ENCODE measurements around the gene CALCA. TPM values are rescaled to one million over a fixed set of nuclear protein-coding genes. Genes with fewer than 3 reads are reported as not detected.
"Not testable (repeated sequence)": the region's sequence is repeated elsewhere in the genome, so short reads cannot be mapped to it uniquely, and the experiment has no call there.

The CALCA gene
- not detected in 2 replicates for total RNA-seq (2014; rRNA removed; shearing (Covaris generic); ENCODE audit: low replicate concordance)

- no peaks in the 10 kb centered on the region for H3K9me3 ChIP-seq
- H3K4me3 ChIP-seq, result no peak within 1 kb of the TSS
- no peak for DNase-seq
- no peaks in the 10 kb centered on the region for H3K36me3 ChIP-seq
- H3K27me3 ChIP-seq, result no peaks in the 10 kb centered on the region
These were observed at the start of gene CALCA for GRCh38 chr11:14971865-14972580. Gene CALCA, minus strand, starts transcription at chr11:14972351. Its CDS starts 1,159 bp downstream, at chr11:14971192.

- Histone ChIP-seq H3K36me3 (no peaks in the 10 kb centered on the region), H3K4me3 (no peak overlapping the region), H3K27me3 (no peaks in the 10 kb centered on the region), H3K9me3 (no peaks in the 10 kb centered on the region)
- no peak for DNase-seq
These were observed 44.0 kb upstream of the CALCA start for GRCh38 chr11:15016200-15016599.

GRCh38 chr11:15011776-15012345 is 39.7 kb upstream of the CALCA start:
- Histone ChIP-seq H3K9me3 (no peaks in the 10 kb centered on the region), H3K27me3 (0 out of 2 replicates have a peak, but pooled peaks cover 3% of the 10 kb centered on the region), H3K36me3 (no peaks in the 10 kb centered on the region), H3K4me3 (no peak overlapping the region)
- no peak for DNase-seq

GRCh38 chr11:15010865-15011264 is 38.7 kb upstream of the CALCA start:
- no peak overlapping the region for H3K4me3 ChIP-seq
- no peak for DNase-seq
- 0 out of 2 replicates have a peak, but pooled peaks cover 3% of the 10 kb centered on the region for H3K27me3 ChIP-seq
- no peaks in the 10 kb centered on the region for H3K9me3 ChIP-seq
- H3K36me3 ChIP-seq, result no peaks in the 10 kb centered on the region

GRCh38 chr11:15006139-15006759 is 34.1 kb upstream of the CALCA start:
- Histone ChIP-seq H3K36me3 (no peaks in the 10 kb centered on the region), H3K9me3 (no peaks in the 10 kb centered on the region), H3K27me3 (0 out of 2 replicates have a peak, but pooled peaks cover 3% of the 10 kb centered on the region), H3K4me3 (no peak overlapping the region)
- no peak for DNase-seq

- not testable (repeated sequence) for H3K36me3 ChIP-seq, DNase-seq, H3K27me3 ChIP-seq, H3K9me3 ChIP-seq, H3K4me3 ChIP-seq
These were observed 16.0 kb upstream of the CALCA start for GRCh38 chr11:14988133-14988532.

- Histone ChIP-seq H3K4me3 (no peak overlapping the region), H3K27me3 (no peaks in the 10 kb centered on the region), H3K36me3 (no peaks in the 10 kb centered on the region), H3K9me3 (no peaks in the 10 kb centered on the region)
- peak; percentile 40 for DNase-seq
These were observed 9.4 kb upstream of the CALCA start for GRCh38 chr11:14981507-14981906.

- H3K36me3 ChIP-seq, result no peaks in the 10 kb centered on the region
- H3K9me3 ChIP-seq, result no peaks in the 10 kb centered on the region
- DNase-seq, result peak; percentile 80
- H3K4me3 ChIP-seq, result no peak overlapping the region
- H3K27me3 ChIP-seq, result no peaks in the 10 kb centered on the region
These were observed 8.7 kb upstream of the CALCA start for GRCh38 chr11:14980854-14981253.

- Histone ChIP-seq H3K36me3 (no peaks in the 10 kb centered on the region), H3K9me3 (no peaks in the 10 kb centered on the region), H3K4me3 (no peak overlapping the region), H3K27me3 (no peaks in the 10 kb centered on the region)
- no peak for DNase-seq
These were observed 5.1 kb upstream of the CALCA start for GRCh38 chr11:14977101-14977880.

GRCh38 chr11:14975252-14975587 is 3.1 kb upstream of the CALCA start:
- H3K36me3 ChIP-seq, result no peaks in the 10 kb centered on the region
- no peak for DNase-seq
- H3K4me3 ChIP-seq, result peak overlapping the region; percentile 23
- H3K27me3 ChIP-seq, result no peaks in the 10 kb centered on the region
- no peaks in the 10 kb centered on the region for H3K9me3 ChIP-seq

GRCh38 chr11:14974515-14975251 is 2.5 kb upstream of the CALCA start:
- Histone ChIP-seq H3K36me3 (no peaks in the 10 kb centered on the region), H3K9me3 (no peaks in the 10 kb centered on the region), H3K27me3 (no peaks in the 10 kb centered on the region), H3K4me3 (peak overlapping the region; percentile 23)
- peak; percentile 33 for DNase-seq

- Histone ChIP-seq H3K9me3 (no peaks in the 10 kb centered on the region), H3K4me3 (no peak overlapping the region), H3K27me3 (no peaks in the 10 kb centered on the region), H3K36me3 (no peaks in the 10 kb centered on the region)
- DNase-seq, result no peak
These were observed 1.7 kb upstream of the CALCA start for GRCh38 chr11:14973621-14974514.

GRCh38 chr11:14972581-14973495 is 687 bp upstream of the CALCA start:
- H3K4me3 ChIP-seq, result no peak overlapping the region
- H3K36me3 ChIP-seq, result no peaks in the 10 kb centered on the region
- no peaks in the 10 kb centered on the region for H3K9me3 ChIP-seq
- DNase-seq, result no peak
- H3K27me3 ChIP-seq, result no peaks in the 10 kb centered on the region

- Histone ChIP-seq H3K27me3 (no peaks in the 10 kb centered on the region), H3K4me3 (no peak overlapping the region), H3K9me3 (no peaks in the 10 kb centered on the region), H3K36me3 (no peaks in the 10 kb centered on the region)
- DNase-seq, result peak; percentile 13
These were observed 2.2 kb downstream of the CALCA start for GRCh38 chr11:14969901-14970323.
